HEK293 (cell line): Measurements from ENCODE around the gene IL11RA.

Experiments
- CTCF ChIA-PET: fragments of 350-600 bp; formaldehyde crosslinking; extraction: SDS; loops from one replicate; lab custom pipeline; 2021; ENCODE audit warnings: antibody characterized with exemption; lab: Yijun Ruan, JAX
- POLR2A ChIA-PET: fragments of 300-600 bp; formaldehyde crosslinking; extraction: SDS; loops from one replicate; lab custom pipeline; 2020; ENCODE audit warnings: antibody characterized with exemption, inconsistent platforms; lab: Yijun Ruan, JAX
- H3K27ac ChIP-seq: fragments of 200-500 bp; sonication (Bioruptor generic); 2 replicates; pipeline ENCODE4 v1.5.1; 2014; ENCODE audit warnings: low read depth, low read length, control low read depth, inconsistent platforms; ENCODE audit errors: extremely low read depth
- H3K36me3 ChIP-seq, 2 experiments: fragments of 200-500 bp in 1 of 2; sonication (Bioruptor generic) in 1 of 2; 1 replicate in 1 of 2; 2 replicates in 1 of 2; pipeline ENCODE4 v1.5.1; 2014 to 2017; ENCODE audit warnings: inconsistent platforms in 2 of 2, low read length in 2 of 2; ENCODE audit not compliant: control insufficient read depth in 2 of 2, insufficient read depth in 1 of 2
- H3K4me1 ChIP-seq: fragments of 200-500 bp; sonication (Bioruptor generic); 2 replicates; pipeline ENCODE4 v1.5.1; 2014; ENCODE audit warnings: mild to moderate bottlenecking, low read length, inconsistent platforms; ENCODE audit not compliant: control insufficient read depth, insufficient read depth
- H3K4me3 ChIP-seq: 2 replicates; pipeline ENCODE4 v1.5.1; 2011; ENCODE audit warnings: low read depth, mild to moderate bottlenecking, control low read depth, low read length, moderate library complexity
- H3K9me3 ChIP-seq: fragments of 200-500 bp; sonication (Bioruptor generic); 2 replicates; pipeline ENCODE4 v1.5.1; 2014; ENCODE audit warnings: low read depth, low read length, inconsistent platforms; ENCODE audit not compliant: control insufficient read depth, insufficient read depth
- MZF1 ChIP-seq: fragments of 450-650 bp; formaldehyde crosslinking; IDR thresholded peaks from 2 replicates; pipeline ENCODE4 v1.5.1; 2017; ENCODE audit warnings: missing biosample characterization, missing genetic modification characterization, borderline replicate concordance
- PATZ1 ChIP-seq: fragments of 450-650 bp; formaldehyde crosslinking; IDR thresholded peaks from 2 replicates; pipeline ENCODE4 v1.5.1; 2016; ENCODE audit warnings: missing biosample characterization, missing genetic modification characterization
- ZIC2 ChIP-seq: fragments of 450-650 bp; formaldehyde crosslinking; IDR thresholded peaks from 2 replicates; pipeline ENCODE4 v1.5.1; 2016; ENCODE audit warnings: missing biosample characterization, missing genetic modification characterization
- ZNF155 ChIP-seq: fragments of 450-650 bp; formaldehyde crosslinking; IDR thresholded peaks from 2 replicates; pipeline ENCODE4 v1.5.1; 2016; ENCODE audit warnings: missing biosample characterization, missing genetic modification characterization
- ZNF341 ChIP-seq: fragments of 450-650 bp; formaldehyde crosslinking; IDR thresholded peaks from 2 replicates; pipeline ENCODE4; 2016; ENCODE audit warnings: low read depth, missing biosample characterization, missing genetic modification characterization
- ZNF416 ChIP-seq: fragments of 450-650 bp; formaldehyde crosslinking; IDR thresholded peaks from 2 replicates; pipeline ENCODE4 v1.5.1; 2016; ENCODE audit warnings: missing biosample characterization, missing genetic modification characterization
- ZNF530 ChIP-seq: fragments of 450-650 bp; formaldehyde crosslinking; IDR thresholded peaks from 2 replicates; pipeline ENCODE4 v1.5.1; 2016; ENCODE audit warnings: low read depth, missing biosample characterization, missing genetic modification characterization
- ZNF549 ChIP-seq: fragments of 450-650 bp; IDR thresholded peaks from 2 replicates; pipeline ENCODE4 v1.5.1; 2018; ENCODE audit warnings: missing biosample characterization, missing genetic modification characterization, mild to moderate bottlenecking, inconsistent platforms, moderate library complexity
- ZNF626 ChIP-seq: fragments of 450-650 bp; sonication (Bioruptor Pico); formaldehyde crosslinking; IDR thresholded peaks from 2 replicates; pipeline ENCODE4 v1.5.1; 2018; ENCODE audit warnings: missing biosample characterization, missing genetic modification characterization, inconsistent platforms
- ZNF677 ChIP-seq: fragments of 450-650 bp; IDR thresholded peaks from 2 replicates; pipeline ENCODE4 v1.5.0; 2018; ENCODE audit warnings: missing biosample characterization, mild to moderate bottlenecking, missing genetic modification characterization, moderate library complexity
- ZNF843 ChIP-seq: fragments of 450-650 bp; formaldehyde crosslinking; IDR thresholded peaks from 2 replicates; pipeline ENCODE4 v1.5.1; 2016; ENCODE audit warnings: missing biosample characterization, missing genetic modification characterization
- ZSCAN5A ChIP-seq: fragments of 450-650 bp; formaldehyde crosslinking; IDR thresholded peaks from 2 replicates; pipeline ENCODE4 v1.5.1; 2016; ENCODE audit warnings: missing biosample characterization, missing genetic modification characterization
- TF ChIP-seq, protein P1 (sequence below): fragments of 450-650 bp; formaldehyde crosslinking; IDR thresholded peaks from 2 replicates; pipeline ENCODE4 v1.5.1; 2016; ENCODE audit warnings: missing biosample characterization, missing genetic modification characterization
- TF ChIP-seq, protein P2 (sequence below): fragments of 450-650 bp; formaldehyde crosslinking; IDR thresholded peaks from 2 replicates; pipeline ENCODE4 v1.5.1; 2016; ENCODE audit warnings: missing biosample characterization, missing genetic modification characterization, borderline replicate concordance
- TF ChIP-seq, protein P3 (sequence below): fragments of 450-650 bp; formaldehyde crosslinking; IDR thresholded peaks from 2 replicates; pipeline ENCODE4 v1.5.1; 2017; ENCODE audit warnings: missing biosample characterization, missing genetic modification characterization

IL11RA gene

DNA sequence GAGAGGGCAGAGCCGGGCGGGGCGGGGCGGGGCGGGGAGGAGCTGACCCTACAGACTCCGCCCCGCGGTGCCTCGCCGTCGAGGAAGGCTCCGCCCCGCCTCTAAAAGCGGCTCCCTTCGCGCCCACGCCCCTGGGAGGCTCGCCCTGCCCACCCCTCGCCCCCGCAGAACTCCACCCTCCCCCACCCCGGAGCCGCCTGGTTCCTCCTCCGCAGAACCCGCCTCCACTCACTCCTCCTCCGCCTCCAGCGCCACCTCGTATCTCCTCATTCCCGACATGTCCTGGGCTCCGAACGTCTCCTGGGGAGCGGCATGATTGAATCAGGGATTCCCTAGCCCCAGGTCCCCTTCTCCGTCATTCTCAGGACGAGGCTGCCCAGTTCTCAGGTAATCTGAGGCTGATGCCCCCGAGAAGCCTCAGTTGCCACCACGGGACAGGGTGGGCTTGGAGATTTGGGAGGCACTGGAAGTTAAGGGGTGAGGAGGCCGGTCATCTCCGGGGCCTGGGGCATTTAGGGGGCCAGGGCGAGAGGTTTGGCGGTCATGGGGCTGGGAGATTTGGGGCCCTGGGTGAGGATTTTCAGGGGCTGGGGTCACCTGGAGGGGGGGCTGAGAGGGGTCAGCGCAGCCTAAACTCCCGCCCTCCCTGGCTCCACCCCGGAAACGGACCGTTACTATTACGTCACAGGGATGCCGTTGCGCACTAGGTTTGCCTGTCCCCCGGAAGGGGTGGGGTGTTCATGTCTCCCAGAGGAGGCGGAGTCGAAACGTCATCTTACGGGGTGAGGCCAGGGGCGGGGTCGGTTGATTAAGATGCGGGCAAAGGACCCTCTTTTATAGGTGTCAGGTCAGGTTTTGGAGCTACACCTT, 13.6 kb downstream of the IL11RA start (continued):
- 0 out of 2 replicates have a peak, but pooled peaks have one; percentile 20 for TF ChIP-seq ZIC2 (tag by site-specific recombination)
- 0 out of 2 replicates have a peak, but pooled peaks have one; percentile 59 for TF ChIP-seq PATZ1 (tag by site-specific recombination)

DNA sequence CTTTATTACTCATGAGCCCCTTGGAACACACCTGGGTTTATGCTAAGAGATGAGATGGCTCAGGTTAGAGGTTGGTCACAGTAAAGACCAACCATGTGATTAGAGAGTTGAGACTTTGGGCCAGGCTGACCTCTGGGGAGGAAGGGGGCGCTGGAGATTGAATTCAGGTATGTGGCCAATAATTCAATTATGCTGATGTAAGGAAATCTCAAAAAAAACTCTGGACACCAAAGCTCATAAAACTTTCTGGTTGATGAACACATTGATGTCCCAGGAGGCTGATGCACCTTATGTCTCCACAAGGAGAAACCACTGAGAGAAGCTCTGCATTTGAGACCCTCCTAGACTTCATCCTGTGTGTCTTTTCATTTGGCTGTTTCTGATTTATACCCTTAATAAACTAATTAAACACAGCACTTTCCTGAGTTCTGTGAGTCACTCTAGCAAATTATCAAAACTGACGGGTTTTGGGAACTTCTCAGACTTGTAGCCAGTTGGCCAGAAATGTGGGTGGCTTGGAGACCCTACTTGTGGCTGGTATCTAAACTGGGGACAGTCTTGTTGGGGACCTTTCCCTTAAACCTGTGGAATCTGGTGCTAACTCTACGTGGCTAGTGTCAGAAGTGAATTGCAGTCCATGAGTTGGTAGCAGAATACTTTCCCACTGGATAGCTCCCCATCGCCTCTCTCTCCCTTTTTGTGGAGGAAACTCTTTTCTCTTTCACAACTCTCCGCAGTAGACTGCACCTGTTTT, 18.0 kb downstream of the IL11RA start:
- Histone ChIP-seq H3K36me3 (peaks cover 0 to 21% of the 10 kb centered on the region in 2 experiments; a peak in 1 of 3 replicates), H3K4me3 (no peak overlapping the region), H3K27ac (no peak overlapping the region), H3K9me3 (no peaks in the 10 kb centered on the region), H3K4me1 (peaks cover 1% of the 10 kb centered on the region; the same call in 1 of the 2 replicates)
- CTCF ChIA-PET, result interaction anchor here (0.7 to 0.9 kb wide), 3 partner anchors 10 to 161 kb away, joined by 3 read pairs; partner anchors contain the start of gene IL11RA
- POLR2A ChIA-PET, result no interaction called here
- TF ChIP-seq ZIC2 (tag by site-specific recombination) (no peak), ZNF677 (tag by site-specific recombination) (peak; percentile 92), ZSCAN5A (tag by site-specific recombination) (no peak), MZF1 (tag by site-specific recombination) (no peak), ZNF341 (tag by site-specific recombination) (no peak)
- TF ChIP-seq, protein P1, sequence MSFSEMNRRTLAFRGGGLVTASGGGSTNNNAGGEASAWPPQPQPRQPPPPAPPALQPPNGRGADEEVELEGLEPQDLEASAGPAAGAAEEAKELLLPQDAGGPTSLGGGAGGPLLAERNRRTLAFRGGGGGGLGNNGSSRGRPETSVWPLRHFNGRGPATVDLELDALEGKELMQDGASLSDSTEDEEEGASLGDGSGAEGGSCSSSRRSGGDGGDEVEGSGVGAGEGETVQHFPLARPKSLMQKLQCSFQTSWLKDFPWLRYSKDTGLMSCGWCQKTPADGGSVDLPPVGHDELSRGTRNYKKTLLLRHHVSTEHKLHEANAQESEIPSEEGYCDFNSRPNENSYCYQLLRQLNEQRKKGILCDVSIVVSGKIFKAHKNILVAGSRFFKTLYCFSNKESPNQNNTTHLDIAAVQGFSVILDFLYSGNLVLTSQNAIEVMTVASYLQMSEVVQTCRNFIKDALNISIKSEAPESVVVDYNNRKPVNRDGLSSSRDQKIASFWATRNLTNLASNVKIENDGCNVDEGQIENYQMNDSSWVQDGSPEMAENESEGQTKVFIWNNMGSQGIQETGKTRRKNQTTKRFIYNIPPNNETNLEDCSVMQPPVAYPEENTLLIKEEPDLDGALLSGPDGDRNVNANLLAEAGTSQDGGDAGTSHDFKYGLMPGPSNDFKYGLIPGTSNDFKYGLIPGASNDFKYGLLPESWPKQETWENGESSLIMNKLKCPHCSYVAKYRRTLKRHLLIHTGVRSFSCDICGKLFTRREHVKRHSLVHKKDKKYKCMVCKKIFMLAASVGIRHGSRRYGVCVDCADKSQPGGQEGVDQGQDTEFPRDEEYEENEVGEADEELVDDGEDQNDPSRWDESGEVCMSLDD (tag by site-specific recombination), result no peak

DNA sequence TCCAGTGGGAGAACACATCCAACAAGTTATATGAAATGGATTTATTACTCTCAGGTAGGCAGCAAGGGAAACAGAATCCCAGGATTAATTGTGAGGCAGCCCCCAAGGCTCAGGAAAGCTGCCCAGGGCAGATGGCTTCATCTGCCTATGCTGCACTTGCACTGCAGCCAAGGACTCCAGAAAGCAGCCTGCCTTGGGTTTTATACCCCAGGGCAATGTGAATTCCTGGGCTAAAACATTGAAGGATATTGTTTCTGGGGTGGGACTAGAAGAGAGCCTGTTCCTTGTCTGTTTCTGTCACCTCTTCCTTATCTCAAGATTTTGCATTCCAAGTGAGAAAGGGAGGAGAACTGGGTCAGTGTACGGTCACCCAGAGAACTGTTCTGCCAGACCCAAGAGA, 19.3 kb downstream of the IL11RA start:
- ChIA-PET CTCF (no interaction called here), POLR2A (no interaction called here)

More for the DNA sequence above, 19.3 kb downstream of the IL11RA start:
- Histone ChIP-seq H3K27ac (no peak overlapping the region), H3K4me3 (no peak overlapping the region), H3K9me3 (no peaks in the 10 kb centered on the region), H3K4me1 (no peaks in the 10 kb centered on the region), H3K36me3 (peaks cover 0 to 21% of the 10 kb centered on the region in 2 experiments; a peak in 1 of 3 replicates)
- no peak for TF ChIP-seq ZNF626
- TF ChIP-seq, protein P2, sequence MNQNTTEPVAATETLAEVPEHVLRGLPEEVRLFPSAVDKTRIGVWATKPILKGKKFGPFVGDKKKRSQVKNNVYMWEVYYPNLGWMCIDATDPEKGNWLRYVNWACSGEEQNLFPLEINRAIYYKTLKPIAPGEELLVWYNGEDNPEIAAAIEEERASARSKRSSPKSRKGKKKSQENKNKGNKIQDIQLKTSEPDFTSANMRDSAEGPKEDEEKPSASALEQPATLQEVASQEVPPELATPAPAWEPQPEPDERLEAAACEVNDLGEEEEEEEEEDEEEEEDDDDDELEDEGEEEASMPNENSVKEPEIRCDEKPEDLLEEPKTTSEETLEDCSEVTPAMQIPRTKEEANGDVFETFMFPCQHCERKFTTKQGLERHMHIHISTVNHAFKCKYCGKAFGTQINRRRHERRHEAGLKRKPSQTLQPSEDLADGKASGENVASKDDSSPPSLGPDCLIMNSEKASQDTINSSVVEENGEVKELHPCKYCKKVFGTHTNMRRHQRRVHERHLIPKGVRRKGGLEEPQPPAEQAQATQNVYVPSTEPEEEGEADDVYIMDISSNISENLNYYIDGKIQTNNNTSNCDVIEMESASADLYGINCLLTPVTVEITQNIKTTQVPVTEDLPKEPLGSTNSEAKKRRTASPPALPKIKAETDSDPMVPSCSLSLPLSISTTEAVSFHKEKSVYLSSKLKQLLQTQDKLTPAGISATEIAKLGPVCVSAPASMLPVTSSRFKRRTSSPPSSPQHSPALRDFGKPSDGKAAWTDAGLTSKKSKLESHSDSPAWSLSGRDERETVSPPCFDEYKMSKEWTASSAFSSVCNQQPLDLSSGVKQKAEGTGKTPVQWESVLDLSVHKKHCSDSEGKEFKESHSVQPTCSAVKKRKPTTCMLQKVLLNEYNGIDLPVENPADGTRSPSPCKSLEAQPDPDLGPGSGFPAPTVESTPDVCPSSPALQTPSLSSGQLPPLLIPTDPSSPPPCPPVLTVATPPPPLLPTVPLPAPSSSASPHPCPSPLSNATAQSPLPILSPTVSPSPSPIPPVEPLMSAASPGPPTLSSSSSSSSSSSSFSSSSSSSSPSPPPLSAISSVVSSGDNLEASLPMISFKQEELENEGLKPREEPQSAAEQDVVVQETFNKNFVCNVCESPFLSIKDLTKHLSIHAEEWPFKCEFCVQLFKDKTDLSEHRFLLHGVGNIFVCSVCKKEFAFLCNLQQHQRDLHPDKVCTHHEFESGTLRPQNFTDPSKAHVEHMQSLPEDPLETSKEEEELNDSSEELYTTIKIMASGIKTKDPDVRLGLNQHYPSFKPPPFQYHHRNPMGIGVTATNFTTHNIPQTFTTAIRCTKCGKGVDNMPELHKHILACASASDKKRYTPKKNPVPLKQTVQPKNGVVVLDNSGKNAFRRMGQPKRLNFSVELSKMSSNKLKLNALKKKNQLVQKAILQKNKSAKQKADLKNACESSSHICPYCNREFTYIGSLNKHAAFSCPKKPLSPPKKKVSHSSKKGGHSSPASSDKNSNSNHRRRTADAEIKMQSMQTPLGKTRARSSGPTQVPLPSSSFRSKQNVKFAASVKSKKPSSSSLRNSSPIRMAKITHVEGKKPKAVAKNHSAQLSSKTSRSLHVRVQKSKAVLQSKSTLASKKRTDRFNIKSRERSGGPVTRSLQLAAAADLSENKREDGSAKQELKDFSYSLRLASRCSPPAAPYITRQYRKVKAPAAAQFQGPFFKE, result no peak
- no peak for TF ChIP-seq ZNF155
- TF ChIP-seq ZNF843 (tag by site-specific recombination), result no peak
- no peak for TF ChIP-seq ZNF530
- TF ChIP-seq, protein P3, sequence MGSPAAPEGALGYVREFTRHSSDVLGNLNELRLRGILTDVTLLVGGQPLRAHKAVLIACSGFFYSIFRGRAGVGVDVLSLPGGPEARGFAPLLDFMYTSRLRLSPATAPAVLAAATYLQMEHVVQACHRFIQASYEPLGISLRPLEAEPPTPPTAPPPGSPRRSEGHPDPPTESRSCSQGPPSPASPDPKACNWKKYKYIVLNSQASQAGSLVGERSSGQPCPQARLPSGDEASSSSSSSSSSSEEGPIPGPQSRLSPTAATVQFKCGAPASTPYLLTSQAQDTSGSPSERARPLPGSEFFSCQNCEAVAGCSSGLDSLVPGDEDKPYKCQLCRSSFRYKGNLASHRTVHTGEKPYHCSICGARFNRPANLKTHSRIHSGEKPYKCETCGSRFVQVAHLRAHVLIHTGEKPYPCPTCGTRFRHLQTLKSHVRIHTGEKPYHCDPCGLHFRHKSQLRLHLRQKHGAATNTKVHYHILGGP (tag by site-specific recombination), result no peak
- no peak for TF ChIP-seq ZNF549
- TF ChIP-seq ZNF416 (tag by site-specific recombination), result no peak
